H9 (cell line): ENCODE results near the gene ZDHHC12. TPM values are rescaled to one million over a fixed set of nuclear protein-coding genes. Genes with fewer than 3 reads are reported as not detected.

ENCODE experiments used
- DNase-seq: peaks from one replicate; pipeline ENCODE4 v3.0.0-alpha.2; 2017
- H2AFZ ChIP-seq: one replicate; pipeline ENCODE4 v1.6.1; 2013; ENCODE audit warnings: mild to moderate bottlenecking, low read length, control low read depth, moderate library complexity
- H2AK5ac ChIP-seq: 2 replicates; pipeline ENCODE4 v1.6.1; 2013; ENCODE audit warnings: low read length, control low read depth, mixed read lengths; ENCODE audit not compliant: insufficient read length
- H2BK120ac ChIP-seq: one replicate; pipeline ENCODE4 v1.6.1; 2013; ENCODE audit warnings: low read depth, mild to moderate bottlenecking, low read length, control low read depth, inconsistent platforms; ENCODE audit not compliant: poor library complexity, severe bottlenecking
- H2BK12ac ChIP-seq: 2 replicates; pipeline ENCODE4 v1.6.1; 2013; ENCODE audit warnings: low read length, control low read depth, mixed read lengths, low read depth; ENCODE audit not compliant: insufficient read length
- H2BK15ac ChIP-seq: 2 replicates; pipeline ENCODE4 v1.6.1; 2013; ENCODE audit warnings: low read depth, low read length, control low read depth
- H2BK20ac ChIP-seq: one replicate; pipeline ENCODE4 v1.6.1; 2013; ENCODE audit warnings: low read depth, mild to moderate bottlenecking, low read length, control low read depth, inconsistent platforms; ENCODE audit not compliant: poor library complexity, severe bottlenecking
- H2BK5ac ChIP-seq: 2 replicates; pipeline ENCODE4 v1.6.1; 2013; ENCODE audit warnings: low read length, control low read depth, mixed read lengths; ENCODE audit not compliant: insufficient read length
- H3K14ac ChIP-seq: 2 replicates; pipeline ENCODE4 v1.6.1; 2013; ENCODE audit warnings: low read length, control low read depth; ENCODE audit not compliant: insufficient read depth
- H3K18ac ChIP-seq: 2 replicates; pipeline ENCODE4 v1.6.1; 2013; ENCODE audit warnings: low read depth, mild to moderate bottlenecking, mixed read lengths, low read length, control low read depth; ENCODE audit not compliant: insufficient read length
- H3K23ac ChIP-seq: 2 replicates; pipeline ENCODE4 v1.6.1; 2013; ENCODE audit warnings: low read length, control low read depth, mixed read lengths, low read depth; ENCODE audit not compliant: insufficient read length
- H3K23me2 ChIP-seq: 2 replicates; pipeline ENCODE4 v1.6.1; 2013; ENCODE audit warnings: low read depth, mild to moderate bottlenecking, mixed read lengths, low read length, control low read depth; ENCODE audit not compliant: insufficient read length, poor library complexity, severe bottlenecking
- H3K27ac ChIP-seq: 2 replicates; pipeline ENCODE4 v1.5.1; 2013; ENCODE audit warnings: low read length, control low read depth, mixed read lengths, low read depth; ENCODE audit not compliant: insufficient read length
- H3K27me3 ChIP-seq: 2 replicates; pipeline ENCODE4 v1.6.1; 2013; ENCODE audit warnings: low read length, control low read depth, inconsistent platforms; ENCODE audit not compliant: insufficient read depth
- H3K4ac ChIP-seq: 2 replicates; pipeline ENCODE4 v1.6.1; 2013; ENCODE audit warnings: low read depth, mild to moderate bottlenecking, control low read depth, inconsistent platforms, low read length, moderate library complexity
- H3K4me1 ChIP-seq: 2 replicates; pipeline ENCODE4 v1.6.1; 2013; ENCODE audit warnings: low read length, control low read depth, inconsistent platforms; ENCODE audit not compliant: insufficient read depth
- H3K4me2 ChIP-seq: 2 replicates; pipeline ENCODE4 v1.6.1; 2013; ENCODE audit warnings: low read length, control low read depth, mixed read lengths; ENCODE audit not compliant: insufficient read length, insufficient read depth
- H3K56ac ChIP-seq: 2 replicates; pipeline ENCODE4 v1.6.1; 2013; ENCODE audit warnings: low read depth, mild to moderate bottlenecking, mixed read lengths, low read length, control low read depth; ENCODE audit not compliant: insufficient read length
- H3K79me1 ChIP-seq: 2 replicates; pipeline ENCODE4 v1.6.1; 2013; ENCODE audit warnings: low read depth, mild to moderate bottlenecking, moderate library complexity, low read length, control low read depth, inconsistent platforms; ENCODE audit not compliant: insufficient read depth, poor library complexity, severe bottlenecking
- H3K79me2 ChIP-seq: 2 replicates; pipeline ENCODE4 v1.6.1; 2013; ENCODE audit warnings: low read length, control low read depth, inconsistent platforms; ENCODE audit not compliant: insufficient read depth
- H3K9ac ChIP-seq: 2 replicates; pipeline ENCODE4 v1.6.1; 2013; ENCODE audit warnings: low read length, control low read depth, mixed read lengths; ENCODE audit not compliant: insufficient read length; ENCODE audit errors: extremely low read depth
- H3K9me3 ChIP-seq: one replicate; pipeline ENCODE4 v1.6.1; 2013; ENCODE audit warnings: low read depth, low read length, inconsistent platforms; ENCODE audit not compliant: control insufficient read depth
- H3T11ph ChIP-seq: one replicate; pipeline ENCODE4 v1.6.1; 2013; ENCODE audit warnings: mild to moderate bottlenecking, low read length, control low read depth, inconsistent platforms
- H4K20me1 ChIP-seq: one replicate; pipeline ENCODE4 v1.6.1; 2013; ENCODE audit not compliant: control insufficient read depth, insufficient read length, insufficient read depth
- H4K5ac ChIP-seq: 2 replicates; pipeline ENCODE4 v1.6.1; 2013; ENCODE audit warnings: low read depth, mild to moderate bottlenecking, mixed read lengths, low read length, control low read depth; ENCODE audit not compliant: insufficient read length
- H4K8ac ChIP-seq: replicated peaks from 2 replicates; pipeline ENCODE4 v1.6.1; 2013; ENCODE audit warnings: low read length, control low read depth, mixed read lengths, low read depth; ENCODE audit not compliant: insufficient read length
- H4K91ac ChIP-seq: 2 replicates; pipeline ENCODE4 v1.6.1; 2013; ENCODE audit warnings: low read depth, mild to moderate bottlenecking, moderate library complexity, mixed read lengths, low read length, control low read depth; ENCODE audit not compliant: insufficient read length
- H3K27ac Mint-ChIP-seq, 3 experiments: 2 replicates in 2 of 3; 3 replicates in 1 of 3; pipeline ENCODE4 v1.8.0; 2020 to 2021; ENCODE audit warnings: mixed read lengths in 3 of 3, mild to moderate bottlenecking in 1 of 3, moderate library complexity in 1 of 3
- H3K27me3 Mint-ChIP-seq: 2 replicates; pipeline ENCODE4 v1.8.0; 2021; ENCODE audit warnings: low read depth, mild to moderate bottlenecking, moderate library complexity, mixed read lengths
- H3K36me3 Mint-ChIP-seq, 3 experiments: 2 replicates in 2 of 3; 3 replicates in 1 of 3; pipeline ENCODE4 v1.8.0; 2020 to 2021; ENCODE audit warnings: low read depth in 3 of 3, mixed read lengths in 3 of 3; ENCODE audit not compliant: insufficient read depth in 1 of 3
- H3K4me1 Mint-ChIP-seq, 2 experiments: 2 replicates each; pipeline ENCODE4 v1.8.0; 2020; ENCODE audit warnings: mixed read lengths in 2 of 2
- H3K4me3 Mint-ChIP-seq, 2 experiments: 2 replicates in 1 of 2; 3 replicates in 1 of 2; pipeline ENCODE4 v1.8.0; 2020 to 2021; ENCODE audit warnings: mild to moderate bottlenecking in 2 of 2, mixed read lengths in 2 of 2, moderate library complexity in 1 of 2
- H3K9me3 Mint-ChIP-seq, 2 experiments: 2 replicates in 1 of 2; 3 replicates in 1 of 2; pipeline ENCODE4 v1.8.0; 2020; ENCODE audit warnings: mild to moderate bottlenecking in 2 of 2, mixed read lengths in 2 of 2, moderate library complexity in 1 of 2
- WGBS: extraction: QIAGEN DNeasy Blood & Tissue Kit; methylation state at CpG from one replicate; pipeline ENCODE4 v1.1.7; 2013; ENCODE audit warnings: missing lambda C conversion rate, low lambda C conversion rate, mixed read lengths; ENCODE audit not compliant: insufficient read length; ENCODE audit errors: extremely low coverage; 5-methylcytosine and 5-hydroxymethylcytosine counted together
- total RNA-seq: library from RNA; stranded (reverse); gene quantifications from 2 replicates; pipeline ENCODE4 v1.2.1, GENCODE V29; 2021
- TF ChIP-seq, protein P1 (sequence below): fragments of 200-600 bp; sonication (generic); conservative IDR thresholded peaks from 3 replicates; pipeline ENCODE4 v1.8.0; 2021; ENCODE audit warnings: antibody characterized with exemption, mild to moderate bottlenecking

Gene ZDHHC12
- total RNA-seq, 1 experiment from 2014 or later = 42.8 TPM

DNA sequence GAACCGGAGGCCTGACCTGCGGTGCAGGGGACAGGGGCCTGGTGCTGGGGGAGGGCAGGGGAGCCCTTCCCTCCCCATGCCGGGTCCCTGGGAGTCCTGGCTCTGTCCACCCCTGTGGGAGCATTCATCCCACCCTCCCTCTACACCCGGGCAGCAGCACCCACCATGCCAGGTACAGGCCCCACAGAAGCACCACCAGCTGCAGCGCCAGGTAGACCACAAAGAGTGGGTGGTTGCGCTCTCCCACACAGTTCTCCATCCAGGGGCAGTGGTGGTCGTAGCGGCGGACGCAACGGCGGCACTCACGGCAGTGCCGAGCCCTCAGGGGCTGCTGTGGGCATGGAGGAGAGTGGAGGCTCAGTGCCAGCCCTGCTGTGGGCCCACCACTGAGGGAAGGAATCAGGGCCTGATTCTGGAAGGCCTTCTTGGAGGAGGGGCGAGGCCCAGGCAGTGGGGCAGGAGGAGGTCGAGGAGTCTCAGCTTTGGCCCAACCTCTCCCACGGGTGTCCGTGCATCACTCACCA lies 2.4 kb downstream of the ZDHHC12 start:
- no peak overlapping the region; a peak in 1 of 7 replicates for H3K27ac Mint-ChIP-seq
- H3K23ac ChIP-seq = no peak overlapping the region
- H2AFZ ChIP-seq = no peak overlapping the region
- no peak overlapping the region for H2AK5ac ChIP-seq
- no peak overlapping the region for H3K14ac ChIP-seq
- H3K18ac ChIP-seq = no peak overlapping the region
- no peak overlapping the region for H3T11ph ChIP-seq
- no peaks in the 10 kb centered on the region; a peak in 2 of 5 replicates for H3K9me3 Mint-ChIP-seq
- TF ChIP-seq, protein P1, sequence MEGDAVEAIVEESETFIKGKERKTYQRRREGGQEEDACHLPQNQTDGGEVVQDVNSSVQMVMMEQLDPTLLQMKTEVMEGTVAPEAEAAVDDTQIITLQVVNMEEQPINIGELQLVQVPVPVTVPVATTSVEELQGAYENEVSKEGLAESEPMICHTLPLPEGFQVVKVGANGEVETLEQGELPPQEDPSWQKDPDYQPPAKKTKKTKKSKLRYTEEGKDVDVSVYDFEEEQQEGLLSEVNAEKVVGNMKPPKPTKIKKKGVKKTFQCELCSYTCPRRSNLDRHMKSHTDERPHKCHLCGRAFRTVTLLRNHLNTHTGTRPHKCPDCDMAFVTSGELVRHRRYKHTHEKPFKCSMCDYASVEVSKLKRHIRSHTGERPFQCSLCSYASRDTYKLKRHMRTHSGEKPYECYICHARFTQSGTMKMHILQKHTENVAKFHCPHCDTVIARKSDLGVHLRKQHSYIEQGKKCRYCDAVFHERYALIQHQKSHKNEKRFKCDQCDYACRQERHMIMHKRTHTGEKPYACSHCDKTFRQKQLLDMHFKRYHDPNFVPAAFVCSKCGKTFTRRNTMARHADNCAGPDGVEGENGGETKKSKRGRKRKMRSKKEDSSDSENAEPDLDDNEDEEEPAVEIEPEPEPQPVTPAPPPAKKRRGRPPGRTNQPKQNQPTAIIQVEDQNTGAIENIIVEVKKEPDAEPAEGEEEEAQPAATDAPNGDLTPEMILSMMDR = no peak
- no peak overlapping the region for H4K5ac ChIP-seq
- no peak overlapping the region for H3K27ac ChIP-seq
- no peak overlapping the region for H2BK5ac ChIP-seq
- H2BK12ac ChIP-seq = no peak overlapping the region
- no peak overlapping the region for H2BK120ac ChIP-seq
- no peaks in the 10 kb centered on the region for H3K79me1 ChIP-seq
- H3K4me2 ChIP-seq = no peak overlapping the region
- H3K9ac ChIP-seq = no peak overlapping the region
- H3K4ac ChIP-seq = no peak overlapping the region
- no CpG with 5 or more reads among the region's 18 CpGs for WGBS
- H3K27me3 Mint-ChIP-seq = no peaks in the 10 kb centered on the region; the same call in 1 of the 2 replicates
- DNase-seq = no peak
- H3K27me3 ChIP-seq = no peaks in the 10 kb centered on the region
- H3K79me2 ChIP-seq = no peaks in the 10 kb centered on the region
- peaks cover 4 to 41% (median 29%) of the 10 kb centered on the region in 3 experiments; a peak in 6 of 7 replicates for H3K36me3 Mint-ChIP-seq
- no peak overlapping the region for H2BK20ac ChIP-seq
- no peak overlapping the region for H4K91ac ChIP-seq
- no peak overlapping the region for H4K8ac ChIP-seq
- H3K23me2 ChIP-seq = peaks cover 4% of the 10 kb centered on the region
- no peak overlapping the region for H2BK15ac ChIP-seq
- no peaks in the 10 kb centered on the region for H3K9me3 ChIP-seq
- H3K4me3 Mint-ChIP-seq = no peak overlapping the region; a peak in 1 of 5 replicates
- no peak overlapping the region for H3K56ac ChIP-seq
- H3K4me1 Mint-ChIP-seq = peaks cover 22% of the 10 kb centered on the region in 2 experiments
- no peaks in the 10 kb centered on the region; the same call in 1 of the 2 replicates for H3K4me1 ChIP-seq
- H4K20me1 ChIP-seq = no peaks in the 10 kb centered on the region
